Lower leg skin (tissue), 4 donors: ENCODE results near the gene KPNA3. TPM values are rescaled to one million over a fixed set of nuclear protein-coding genes. Genes with fewer than 3 reads are reported as not detected.

ENCODE experiments used
- DNase-seq, 2 donors: peaks; one replicate each; pipeline ENCODE4 v3.0.0-alpha.2; 2019; ENCODE audit warnings: low spot score in 2 of 2
- H3K4me3 ChIP-seq: fragments of 200-600 bp; sonication (generic); 2 replicates; pipeline ENCODE4 v1.5.1; 2017; ENCODE audit warnings: mild to moderate bottlenecking, low read depth; ENCODE audit not compliant: poor library complexity, severe bottlenecking
- CTCF ChIP-seq, 3 donors: fragments of 450-650 bp; IDR thresholded peaks; one replicate each; pipeline ENCODE4 v1.5.1; 2016; ENCODE audit warnings: antibody characterized with exemption in 3 of 3, mild to moderate bottlenecking in 3 of 3, moderate library complexity in 2 of 3
- POLR2A ChIP-seq, 2 donors: fragments of 450-650 bp; IDR thresholded peaks; one replicate each; pipeline ENCODE4 v1.6.1; 2016 to 2017; ENCODE audit warnings: antibody characterized with exemption in 2 of 2, mild to moderate bottlenecking in 1 of 2, moderate library complexity in 1 of 2
- WGBS, 2 donors: methylation state at CpG; one replicate each; pipeline ENCODE4 v1.1.5; 2018; 5-methylcytosine and 5-hydroxymethylcytosine counted together
- intact Hi-C: fragments of 100-400 bp; cut with DNase I; formaldehyde crosslinking; loops from one replicate; pipeline ENCODE4 v1.15.0; 2023; ENCODE audit warnings: low total_unique reads
- total RNA-seq, 4 donors: library from RNA; depleted of rRNA; stranded (reverse); fragments of >200 nt; gene quantifications; one replicate each; pipeline ENCODE4 v1.1.0, GENCODE V29; 2016

Gene KPNA3
- total RNA-seq, 4 donors from 2014 or later = 17.7 to 25.0 (median 24.8) TPM

GRCh38 chr13:49836516-49836915 is 44.0 kb upstream of the KPNA3 start:
- TF ChIP-seq CTCF (IDR thresholded peaks at IDR 0.05) (no peak), POLR2A (IDR thresholded peaks at IDR 0.05) (no peak)
- no peak for DNase-seq
- no peak overlapping the region for H3K4me3 ChIP-seq
- 32 to 35% methylated on average over 5 of the region's 5 CpGs for WGBS, 2 donors
- intact Hi-C loops = no loop called here

GRCh38 chr13:49833402-49833801 is 40.9 kb upstream of the KPNA3 start:
- H3K4me3 ChIP-seq = no peak overlapping the region
- intact Hi-C loops = no loop called here
- TF ChIP-seq CTCF (IDR thresholded peaks at IDR 0.05) (no peak), POLR2A (IDR thresholded peaks at IDR 0.05) (no peak)
- 74 to 83% methylated on average over 5 of the region's 5 CpGs for WGBS, 2 donors
- DNase-seq = no peak

GRCh38 chr13:49831455-49831854 is 39.0 kb upstream of the KPNA3 start:
- H3K4me3 ChIP-seq = no peak overlapping the region
- no peak for DNase-seq
- intact Hi-C loops = no loop called here
- 27 to 36% methylated on average over 4 of the region's 4 CpGs for WGBS, 2 donors
- TF ChIP-seq POLR2A (IDR thresholded peaks at IDR 0.05) (no peak), CTCF (IDR thresholded peaks at IDR 0.05) (no peak)

- intact Hi-C loops = no loop called here
- TF ChIP-seq CTCF (IDR thresholded peaks at IDR 0.05) (no peak), POLR2A (IDR thresholded peaks at IDR 0.05) (no peak)
- DNase-seq = no peak
- H3K4me3 ChIP-seq = no peak overlapping the region
- 20 to 24% methylated on average over 3 of the region's 3 CpGs for WGBS, 2 donors
Observed at GRCh38 chr13:49830721-49831120, 38.2 kb upstream of the KPNA3 start.

GRCh38 chr13:49829715-49830114 is 37.2 kb upstream of the KPNA3 start:
- intact Hi-C loops = no loop called here
- no peak for DNase-seq
- no peak overlapping the region for H3K4me3 ChIP-seq
- WGBS, 2 donors = 94 to 97% methylated on average over 2 of the region's 2 CpGs
- TF ChIP-seq POLR2A (IDR thresholded peaks at IDR 0.05) (no peak), CTCF (IDR thresholded peaks at IDR 0.05) (no peak)

- TF ChIP-seq CTCF (IDR thresholded peaks at IDR 0.05) (no peak), POLR2A (IDR thresholded peaks at IDR 0.05) (no peak)
- intact Hi-C loops = no loop called here
- DNase-seq = no peak
- 52 to 60% methylated on average over 2 of the region's 2 CpGs for WGBS, 2 donors
- H3K4me3 ChIP-seq = no peak overlapping the region
Observed at GRCh38 chr13:49828453-49828852, 36.0 kb upstream of the KPNA3 start.
